Measurements from ENCODE around the gene WNT3. TPM values are rescaled to one million over a fixed set of nuclear protein-coding genes. Genes with fewer than 3 reads are reported as not detected.
A peak's percentile ranks its signal among the peaks of the same experiment; 100 is the strongest.

The WNT3 gene
- total RNA-seq, 1 donor from 2014 or later, result 1.1 TPM

GRCh38 chr17:46859996-46860395, 41.5 kb upstream of the WNT3 start:
- no peak for TF ChIP-seq EZH2 (IDR thresholded peaks at IDR 0.05)
- TF ChIP-seq, protein P1, sequence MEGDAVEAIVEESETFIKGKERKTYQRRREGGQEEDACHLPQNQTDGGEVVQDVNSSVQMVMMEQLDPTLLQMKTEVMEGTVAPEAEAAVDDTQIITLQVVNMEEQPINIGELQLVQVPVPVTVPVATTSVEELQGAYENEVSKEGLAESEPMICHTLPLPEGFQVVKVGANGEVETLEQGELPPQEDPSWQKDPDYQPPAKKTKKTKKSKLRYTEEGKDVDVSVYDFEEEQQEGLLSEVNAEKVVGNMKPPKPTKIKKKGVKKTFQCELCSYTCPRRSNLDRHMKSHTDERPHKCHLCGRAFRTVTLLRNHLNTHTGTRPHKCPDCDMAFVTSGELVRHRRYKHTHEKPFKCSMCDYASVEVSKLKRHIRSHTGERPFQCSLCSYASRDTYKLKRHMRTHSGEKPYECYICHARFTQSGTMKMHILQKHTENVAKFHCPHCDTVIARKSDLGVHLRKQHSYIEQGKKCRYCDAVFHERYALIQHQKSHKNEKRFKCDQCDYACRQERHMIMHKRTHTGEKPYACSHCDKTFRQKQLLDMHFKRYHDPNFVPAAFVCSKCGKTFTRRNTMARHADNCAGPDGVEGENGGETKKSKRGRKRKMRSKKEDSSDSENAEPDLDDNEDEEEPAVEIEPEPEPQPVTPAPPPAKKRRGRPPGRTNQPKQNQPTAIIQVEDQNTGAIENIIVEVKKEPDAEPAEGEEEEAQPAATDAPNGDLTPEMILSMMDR (IDR thresholded peaks at IDR 0.05), result no peak
- no peak for TF ChIP-seq EZH2phosphoT487 (IDR thresholded peaks at IDR 0.05)
- Mint-ChIP-seq H3K27ac (no peak overlapping the region), H3K27me3 (ENCODE audit: insufficient read depth, low read depth) (peaks cover 7% of the 10 kb centered on the region), H3K36me3 (no peaks in the 10 kb centered on the region), H3K9me3 (peaks cover 3% of the 10 kb centered on the region), H3K4me3 (no peak overlapping the region), H3K4me1 (peaks cover 9% of the 10 kb centered on the region)
- Histone ChIP-seq H3K27me3 (peaks cover 14% of the 10 kb centered on the region), H3K4me3 (no peak overlapping the region), H3K4me2 (no peak overlapping the region), H3K79me2 (ENCODE audit: low read depth) (no peaks in the 10 kb centered on the region), H3K27ac (no peak overlapping the region), H3K9me3 (ENCODE audit: low read depth) (no peaks in the 10 kb centered on the region), H3F3A (ENCODE audit: low read depth) (no peaks in the 10 kb centered on the region), H4K20me1 (ENCODE audit: low read depth) (no peaks in the 10 kb centered on the region), H3K36me3 (no peaks in the 10 kb centered on the region), H3K4me1 (peaks cover 6% of the 10 kb centered on the region), H3K9ac (no peak overlapping the region), H2AFZ (replicated peaks) (no peak overlapping the region)
- DNase-seq (ENCODE audit: low spot score), result no peak

DNA sequence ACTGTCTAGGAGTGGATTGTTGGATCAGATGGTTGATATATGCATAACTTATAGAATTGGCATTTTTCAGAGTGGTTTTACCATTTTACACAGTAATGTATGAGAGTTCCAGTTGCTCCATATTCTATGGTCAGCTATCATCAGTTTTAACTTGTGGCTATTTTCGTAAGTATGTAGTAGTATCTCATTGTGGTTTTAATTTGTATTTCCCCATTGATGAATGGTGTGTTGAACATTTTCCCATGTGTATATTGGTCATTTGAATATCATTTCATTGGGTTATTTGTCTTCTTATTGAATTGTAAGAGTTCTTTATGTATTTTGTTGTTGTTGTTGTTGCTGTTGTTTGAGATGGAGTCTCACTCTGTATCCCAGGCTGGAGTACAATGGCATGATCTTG, 39.1 kb upstream of the WNT3 start:
- Histone ChIP-seq H4K20me1 (ENCODE audit: low read depth) (peaks cover 5% of the 10 kb centered on the region), H3F3A (ENCODE audit: low read depth) (no peaks in the 10 kb centered on the region), H3K9me3 (ENCODE audit: low read depth) (no peaks in the 10 kb centered on the region), H3K27ac (no peak overlapping the region), H3K79me2 (ENCODE audit: low read depth) (no peaks in the 10 kb centered on the region), H3K4me2 (no peak overlapping the region), H3K4me1 (no peaks in the 10 kb centered on the region), H3K4me3 (no peak overlapping the region), H3K36me3 (no peaks in the 10 kb centered on the region), H3K27me3 (peaks cover 36% of the 10 kb centered on the region), H3K9ac (no peak overlapping the region), H2AFZ (replicated peaks) (no peak overlapping the region)
- no peak for DNase-seq (ENCODE audit: low spot score)
- H3K36me3 Mint-ChIP-seq, result no peaks in the 10 kb centered on the region
- TF ChIP-seq EZH2 (IDR thresholded peaks at IDR 0.05) (no peak), EZH2phosphoT487 (IDR thresholded peaks at IDR 0.05) (no peak)
- TF ChIP-seq, protein P1 (IDR thresholded peaks at IDR 0.05), result no peak
- peaks cover 14% of the 10 kb centered on the region for H3K27me3 Mint-ChIP-seq (ENCODE audit: insufficient read depth, low read depth)
- H3K4me1 Mint-ChIP-seq, result peaks cover 6% of the 10 kb centered on the region
- H3K9me3 Mint-ChIP-seq, result peaks cover 3% of the 10 kb centered on the region
- H3K4me3 Mint-ChIP-seq, result no peak overlapping the region
- H3K27ac Mint-ChIP-seq, result no peak overlapping the region

DNA sequence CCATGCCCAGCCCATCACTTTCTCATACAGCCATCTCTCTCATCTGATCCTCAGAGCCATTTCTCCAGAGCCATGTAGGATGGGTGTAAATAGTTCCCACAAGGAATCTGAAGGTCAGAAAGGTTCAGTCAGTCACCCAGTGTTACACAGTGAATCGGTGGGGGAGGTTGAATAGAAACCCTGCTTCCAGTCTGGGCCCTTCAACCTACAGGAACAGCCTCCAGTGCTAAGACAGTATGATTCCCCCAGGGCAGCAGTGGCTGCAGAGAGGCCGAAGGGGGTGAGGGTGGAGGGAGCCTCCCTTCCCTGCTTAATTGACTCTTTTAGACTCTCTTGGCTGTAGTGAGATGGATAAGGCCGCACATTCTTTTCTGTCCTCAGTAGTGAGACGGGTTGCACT, 36.5 kb upstream of the WNT3 start:
- peaks cover 15% of the 10 kb centered on the region for H4K20me1 ChIP-seq (ENCODE audit: low read depth)
- H3K4me2 ChIP-seq, result no peak overlapping the region
- no peaks in the 10 kb centered on the region for H3K9me3 ChIP-seq (ENCODE audit: low read depth)
- Mint-ChIP-seq H3K4me3 (peak overlapping the region; percentile 18), H3K36me3 (no peaks in the 10 kb centered on the region), H3K4me1 (peaks cover 17% of the 10 kb centered on the region), H3K27ac (peak overlapping the region; percentile 37), H3K27me3 (ENCODE audit: insufficient read depth, low read depth) (peaks cover 35% of the 10 kb centered on the region), H3K9me3 (peaks cover 3% of the 10 kb centered on the region)
- no peaks in the 10 kb centered on the region for H3K36me3 ChIP-seq
- H3K79me2 ChIP-seq (ENCODE audit: low read depth), result no peaks in the 10 kb centered on the region
- H2AFZ ChIP-seq (replicated peaks), result no peak overlapping the region
- H3K27ac ChIP-seq, result no peak overlapping the region
- TF ChIP-seq EZH2phosphoT487 (IDR thresholded peaks at IDR 0.05) (no peak), EZH2 (IDR thresholded peaks at IDR 0.05) (no peak)
- TF ChIP-seq, protein P1 (IDR thresholded peaks at IDR 0.05), result no peak
- no peak overlapping the region for H3K4me3 ChIP-seq
- peaks cover 62% of the 10 kb centered on the region for H3K27me3 ChIP-seq
- no peaks in the 10 kb centered on the region for H3K4me1 ChIP-seq
- H3K9ac ChIP-seq, result no peak overlapping the region
- no peak for DNase-seq (ENCODE audit: low spot score)
- peaks cover 11% of the 10 kb centered on the region for H3F3A ChIP-seq (ENCODE audit: low read depth)

Data from neural progenitor cell (in vitro differentiated cells).